MG63 (cell line): ENCODE measurements around the gene PARD3B. TPM values are rescaled to one million over a fixed set of nuclear protein-coding genes. Genes with fewer than 3 reads are reported as not detected.

Source experiments
- DNase-seq: peaks from one replicate; pipeline ENCODE4 v3.0.0-alpha.2; 2020
- H3K27me3 ChIP-seq: fragments of 250-450 bp; sonication (Bioruptor Pico); 2 replicates; pipeline ENCODE4 v1.5.1; 2020; ENCODE audit warnings: mild to moderate bottlenecking, moderate library complexity
- H3K36me3 ChIP-seq: fragments of 250-450 bp; sonication (Bioruptor Pico); 2 replicates; pipeline ENCODE4 v1.5.1; 2020; ENCODE audit warnings: mild to moderate bottlenecking, moderate library complexity
- H3K4me3 ChIP-seq: fragments of 250-450 bp; sonication (Bioruptor Pico); 2 replicates; pipeline ENCODE4 v1.5.1; 2020; ENCODE audit warnings: mild to moderate bottlenecking, moderate library complexity
- H3K9me3 ChIP-seq: fragments of 250-450 bp; sonication (Bioruptor Pico); 2 replicates; pipeline ENCODE4 v1.5.1; 2020; ENCODE audit warnings: mild to moderate bottlenecking, moderate library complexity
- total RNA-seq: library from RNA; depleted of rRNA; stranded (reverse); fragments of >200 nt; shearing (Covaris generic); gene quantifications from 2 replicates; pipeline ENCODE4 v1.2.3, GENCODE V29; 2014; ENCODE audit warnings: low replicate concordance

PARD3B gene
- total RNA-seq, 1 experiment from 2014 or later, result 4.5 TPM

DNA sequence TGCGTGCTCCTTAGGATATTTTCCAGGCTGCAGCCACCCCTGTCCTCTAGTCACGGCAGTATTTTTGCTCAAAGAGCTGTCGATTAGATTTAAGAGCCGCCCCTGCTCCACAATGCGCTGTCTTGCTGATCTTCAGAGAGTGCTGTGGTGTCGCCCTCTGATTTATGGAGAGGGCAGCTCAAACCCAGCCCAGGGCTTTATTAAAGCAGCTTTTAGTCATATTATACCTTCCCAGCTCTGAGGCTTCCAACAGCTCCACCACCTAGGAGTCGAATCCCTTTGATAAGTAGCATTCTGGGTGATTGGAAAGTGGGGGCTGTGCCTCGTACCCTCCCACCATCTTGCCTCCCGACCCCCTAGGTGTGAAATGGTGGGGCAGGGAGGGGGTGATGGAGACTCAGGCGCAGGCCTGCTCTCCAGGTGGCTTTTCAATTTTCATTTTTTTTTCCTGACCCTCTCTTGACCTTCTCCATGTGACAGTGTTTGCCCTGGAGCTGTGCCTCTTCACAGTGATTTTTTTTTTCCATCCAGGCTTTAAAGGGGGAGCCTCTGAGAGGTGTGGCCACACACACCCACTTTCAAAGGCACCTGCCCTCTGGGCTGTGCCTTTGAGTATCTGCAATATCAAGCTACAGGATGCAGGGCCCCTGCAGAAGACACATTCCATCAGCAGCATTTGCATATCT lies 1084.0 kb downstream of the PARD3B start:
- no peaks in the 10 kb centered on the region for H3K9me3 ChIP-seq
- H3K4me3 ChIP-seq, result no peak overlapping the region
- DNase-seq, result no peak
- no peaks in the 10 kb centered on the region for H3K27me3 ChIP-seq
- H3K36me3 ChIP-seq, result no peaks in the 10 kb centered on the region

DNA sequence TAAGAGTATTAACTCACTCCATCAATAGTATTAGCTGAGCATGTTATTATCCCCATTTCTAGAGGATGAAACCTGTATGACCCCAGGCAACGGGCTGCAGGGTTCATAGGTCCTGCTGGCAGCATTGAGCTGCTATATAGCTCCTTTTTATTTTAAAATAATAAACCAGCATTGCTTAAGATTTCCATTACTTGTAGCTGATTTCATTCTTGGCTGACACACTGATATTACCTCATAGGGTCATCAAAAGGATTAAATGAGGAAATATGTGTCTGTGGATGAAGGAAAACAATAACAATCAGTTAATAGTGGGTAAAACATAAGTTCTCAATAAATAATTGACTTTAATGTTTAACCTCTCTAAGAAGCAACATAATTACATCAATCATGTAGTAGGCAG lies 1088.7 kb downstream of the PARD3B start:
- H3K36me3 ChIP-seq, result no peaks in the 10 kb centered on the region
- DNase-seq, result no peak
- no peaks in the 10 kb centered on the region for H3K27me3 ChIP-seq
- H3K9me3 ChIP-seq, result no peaks in the 10 kb centered on the region
- no peak overlapping the region for H3K4me3 ChIP-seq

DNA sequence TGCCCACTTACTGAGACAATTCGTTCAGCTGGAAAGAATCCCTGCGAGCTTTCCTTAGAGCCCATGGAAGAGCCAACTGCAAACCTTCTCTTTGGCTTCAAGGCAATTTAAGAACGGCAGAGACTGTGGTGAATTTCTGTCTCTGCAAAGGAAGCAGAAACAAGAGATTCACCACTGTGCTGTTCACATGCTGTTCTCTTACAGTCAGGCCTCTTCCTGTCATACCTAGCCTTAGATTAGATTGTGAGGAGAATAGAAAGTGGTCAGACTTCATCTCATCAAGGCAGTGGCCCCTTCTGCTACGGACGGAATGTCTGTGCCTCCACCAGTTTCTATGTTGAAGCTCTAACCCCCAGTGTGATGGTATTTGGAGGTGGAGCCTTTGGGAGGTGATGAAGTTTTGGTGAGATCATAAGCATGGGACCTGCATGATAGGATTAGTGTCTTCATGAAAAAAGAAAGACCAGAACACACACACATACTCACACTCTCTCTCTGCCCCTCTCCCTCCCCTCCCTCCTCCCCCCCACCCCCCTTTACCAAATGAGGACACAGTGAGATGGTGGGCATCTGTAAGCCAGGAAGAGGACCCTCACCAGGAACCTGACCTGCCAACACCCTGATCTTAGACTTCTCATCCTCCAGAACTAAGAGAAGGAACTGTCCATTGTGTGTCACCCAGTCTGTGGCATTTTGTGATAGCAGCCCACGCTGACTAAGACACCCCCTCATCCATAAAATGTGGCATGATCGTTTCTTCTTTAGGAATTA lies 1091.5 kb downstream of the PARD3B start:
- no peak for DNase-seq
- no peaks in the 10 kb centered on the region for H3K36me3 ChIP-seq
- H3K27me3 ChIP-seq, result no peaks in the 10 kb centered on the region
- no peaks in the 10 kb centered on the region for H3K9me3 ChIP-seq
- no peak overlapping the region for H3K4me3 ChIP-seq

DNA sequence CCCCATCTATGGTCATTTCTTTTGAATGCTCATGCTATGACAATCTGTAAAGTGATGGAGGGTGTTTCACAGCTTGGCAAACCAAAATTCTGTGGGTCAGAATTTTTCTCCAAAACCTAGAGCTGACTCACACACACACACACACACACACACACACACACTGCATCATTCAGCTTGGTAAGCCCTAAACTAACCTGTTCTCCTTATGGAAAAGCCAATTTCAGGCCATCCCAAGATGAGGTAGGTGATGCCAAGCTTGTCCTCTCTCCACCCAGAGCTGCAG lies 1092.0 kb downstream of the PARD3B start:
- no peaks in the 10 kb centered on the region for H3K36me3 ChIP-seq
- H3K9me3 ChIP-seq, result no peaks in the 10 kb centered on the region
- no peak for DNase-seq
- H3K27me3 ChIP-seq, result no peaks in the 10 kb centered on the region
- no peak overlapping the region for H3K4me3 ChIP-seq

DNA sequence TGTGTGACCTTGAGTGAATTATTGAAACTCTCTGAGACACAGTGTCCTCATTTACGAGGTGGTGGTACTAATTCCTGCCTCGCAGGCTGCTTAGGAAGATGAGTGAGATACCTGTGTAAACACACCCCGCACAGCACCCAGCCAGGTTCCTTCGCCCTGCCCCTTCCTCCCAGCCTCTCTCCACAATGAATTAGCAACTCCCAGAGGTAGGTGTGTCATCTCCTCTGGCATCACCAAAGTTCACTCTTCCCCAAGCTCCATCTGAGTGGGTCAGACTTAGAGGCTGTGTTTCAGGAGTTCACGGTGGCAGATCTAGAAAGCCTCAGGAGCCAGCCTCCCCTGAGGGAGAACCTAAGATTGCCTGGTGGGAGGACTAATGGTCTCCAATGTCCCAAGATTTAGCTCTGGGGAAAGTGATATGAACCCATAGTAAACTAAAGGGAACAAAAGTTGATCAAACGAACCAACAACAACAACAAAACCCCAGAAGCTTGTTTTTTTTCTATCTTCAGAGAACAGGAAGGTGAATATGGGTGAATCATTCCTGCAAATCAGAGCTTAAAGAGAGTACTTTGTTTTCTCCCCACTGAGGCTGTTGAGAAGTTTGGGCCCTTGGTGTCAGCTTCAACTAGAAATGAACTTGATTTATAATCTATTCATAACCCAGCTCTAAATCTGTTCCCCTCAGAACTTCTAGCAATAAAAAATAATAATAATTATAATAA lies 1092.7 kb downstream of the PARD3B start:
- no peaks in the 10 kb centered on the region for H3K36me3 ChIP-seq
- no peak overlapping the region for H3K4me3 ChIP-seq
- H3K27me3 ChIP-seq, result no peaks in the 10 kb centered on the region
- no peak for DNase-seq
- no peaks in the 10 kb centered on the region for H3K9me3 ChIP-seq

DNA sequence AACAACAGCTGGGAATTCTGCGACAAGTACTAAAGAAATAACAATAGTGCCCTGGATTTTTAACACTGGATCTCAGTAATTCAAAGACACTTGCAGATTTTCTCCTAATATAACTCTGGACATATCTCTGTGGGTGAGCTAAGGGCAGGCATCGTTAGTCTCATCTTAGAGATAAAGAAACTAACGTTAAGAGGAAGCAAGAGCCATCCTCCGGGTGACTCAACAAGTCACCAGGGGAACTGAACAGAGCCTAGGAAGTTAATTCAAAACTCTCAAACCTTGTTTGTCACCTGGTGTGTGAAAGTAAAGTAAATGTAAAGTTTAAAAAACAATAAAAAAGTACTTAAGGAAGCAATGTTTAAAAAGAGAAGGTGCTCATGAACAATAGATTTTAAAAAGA lies 1095.4 kb downstream of the PARD3B start:
- no peak overlapping the region for H3K4me3 ChIP-seq
- H3K9me3 ChIP-seq, result no peaks in the 10 kb centered on the region
- H3K27me3 ChIP-seq, result no peaks in the 10 kb centered on the region
- DNase-seq, result no peak
- H3K36me3 ChIP-seq, result no peaks in the 10 kb centered on the region

DNA sequence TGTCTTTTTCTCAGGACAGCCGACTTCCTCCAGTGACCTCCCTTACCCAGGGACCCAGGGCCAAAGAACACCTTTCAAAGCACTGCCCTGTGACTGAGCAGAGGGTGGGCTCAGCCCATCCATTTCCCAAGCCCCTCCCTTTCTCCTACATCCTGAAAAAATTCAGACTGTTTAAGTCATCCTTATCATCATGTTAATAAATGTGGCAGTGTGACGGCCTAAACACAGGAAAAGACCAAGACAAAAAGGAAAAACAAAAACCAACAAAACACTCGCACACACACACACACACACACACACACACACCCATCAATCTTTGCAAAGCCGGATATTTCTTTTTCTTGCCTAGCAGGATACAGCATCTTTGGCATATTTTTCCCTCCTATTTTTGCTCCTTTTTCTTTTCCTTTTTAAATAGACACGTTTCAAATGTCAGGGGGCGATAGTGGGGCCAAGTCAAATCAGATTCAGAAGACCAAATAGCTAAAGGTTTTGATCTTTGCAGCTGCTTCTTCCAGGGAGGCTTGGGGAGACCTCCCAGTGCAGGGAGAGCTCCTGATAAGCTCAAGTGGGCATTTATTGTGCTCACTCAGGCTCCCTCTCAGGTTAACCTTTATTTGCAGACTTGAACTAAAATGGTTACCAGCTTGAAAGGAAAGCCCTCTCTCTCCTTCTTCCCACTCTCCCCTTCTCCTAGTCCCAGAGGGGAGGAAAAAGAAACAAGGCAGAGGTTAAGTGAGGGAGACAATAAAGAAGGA lies 1097.5 kb downstream of the PARD3B start:
- Histone ChIP-seq H3K27me3 (no peaks in the 10 kb centered on the region), H3K36me3 (no peaks in the 10 kb centered on the region), H3K4me3 (no peak overlapping the region), H3K9me3 (no peaks in the 10 kb centered on the region)
- no peak for DNase-seq

DNA sequence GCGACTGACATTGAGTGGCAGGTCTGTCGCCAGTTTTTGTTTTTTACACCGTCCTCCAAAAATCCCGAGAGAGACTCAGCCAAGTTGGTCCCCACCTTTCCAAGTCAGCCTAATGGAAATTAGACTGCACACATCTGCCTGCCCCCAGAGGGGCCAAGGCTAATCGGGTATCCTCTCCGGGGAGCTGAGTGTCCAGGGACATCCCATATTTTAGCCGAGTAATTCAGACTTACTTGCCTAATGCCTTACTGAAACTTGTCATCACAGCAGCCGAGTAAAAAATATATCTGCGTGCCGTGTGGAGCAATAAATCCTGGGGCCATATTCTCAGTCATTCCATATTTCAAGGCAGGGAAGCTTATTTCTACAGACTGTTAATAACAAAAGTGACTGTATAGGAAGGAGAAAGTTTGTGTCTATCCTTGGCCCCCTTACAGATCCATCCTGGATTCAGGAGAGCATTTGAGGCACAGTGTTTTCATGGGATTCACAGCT lies 1098.2 kb downstream of the PARD3B start:
- no peaks in the 10 kb centered on the region for H3K36me3 ChIP-seq
- no peaks in the 10 kb centered on the region for H3K9me3 ChIP-seq
- no peak for DNase-seq
- no peak overlapping the region for H3K4me3 ChIP-seq
- no peaks in the 10 kb centered on the region for H3K27me3 ChIP-seq

DNA sequence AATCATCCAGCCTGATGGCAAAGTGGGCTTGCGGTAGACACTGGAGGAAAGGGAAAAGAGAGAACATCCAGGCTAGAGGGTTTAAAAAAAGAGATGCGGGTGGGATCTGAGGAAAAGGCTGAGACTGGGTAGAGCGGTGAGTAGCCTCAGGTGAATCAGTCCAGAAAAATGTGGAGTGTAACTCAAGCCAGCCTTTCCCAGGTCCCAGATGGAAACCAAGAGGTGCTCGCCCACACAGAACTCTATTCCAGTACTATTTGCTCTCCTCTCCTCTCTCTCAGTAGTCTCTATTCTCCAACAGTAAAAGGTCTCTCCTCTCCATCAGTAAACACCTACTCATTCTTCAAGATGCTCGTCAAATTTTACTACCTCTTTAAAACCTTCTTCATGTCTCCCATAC lies 1098.7 kb downstream of the PARD3B start:
- no peaks in the 10 kb centered on the region for H3K36me3 ChIP-seq
- H3K4me3 ChIP-seq, result no peak overlapping the region
- no peaks in the 10 kb centered on the region for H3K27me3 ChIP-seq
- peak; percentile 14 for DNase-seq
- H3K9me3 ChIP-seq, result no peaks in the 10 kb centered on the region

DNA sequence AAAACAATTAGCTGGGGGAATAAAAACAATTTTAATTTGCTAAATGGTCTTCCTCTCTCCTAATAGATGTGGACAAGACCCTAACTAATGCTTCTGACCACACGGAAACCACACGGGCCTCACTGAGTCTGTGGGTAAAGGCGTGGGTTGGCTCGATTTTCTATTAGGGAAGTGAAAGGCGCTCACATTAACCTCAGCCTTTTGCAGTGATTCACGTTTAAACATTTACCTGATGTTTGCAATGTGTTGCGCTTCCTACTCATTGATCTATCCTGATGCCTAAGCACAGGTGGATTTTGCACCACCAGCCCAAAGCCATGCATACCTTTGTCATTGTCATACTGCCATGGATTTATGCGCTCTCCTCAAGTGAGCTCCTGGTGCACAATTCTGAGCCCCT lies 1101.4 kb downstream of the PARD3B start:
- no peaks in the 10 kb centered on the region for H3K27me3 ChIP-seq
- no peaks in the 10 kb centered on the region for H3K36me3 ChIP-seq
- H3K9me3 ChIP-seq, result no peaks in the 10 kb centered on the region
- H3K4me3 ChIP-seq, result no peak overlapping the region
- DNase-seq, result no peak

DNA sequence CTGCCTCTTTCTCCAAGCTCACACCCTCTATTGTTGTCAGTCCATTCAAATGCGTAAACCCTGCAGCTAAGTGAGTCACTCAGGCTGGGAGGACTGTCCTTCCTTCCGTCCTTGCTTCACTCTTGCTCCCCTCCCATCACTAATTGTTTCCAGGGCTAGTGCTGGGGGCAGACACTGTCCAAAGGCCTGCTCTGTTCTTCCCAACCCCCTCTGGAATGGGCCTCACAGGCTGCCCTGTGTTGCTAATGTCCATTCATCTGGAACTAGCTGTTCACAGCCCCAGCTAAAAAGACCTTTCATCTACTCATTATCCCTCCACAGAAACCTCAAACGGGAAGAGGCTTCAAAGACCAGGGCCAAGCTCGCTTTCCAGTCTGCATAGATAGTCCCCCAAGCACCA lies 1105.2 kb downstream of the PARD3B start:
- Histone ChIP-seq H3K9me3 (no peaks in the 10 kb centered on the region), H3K4me3 (no peak overlapping the region), H3K36me3 (no peaks in the 10 kb centered on the region), H3K27me3 (no peaks in the 10 kb centered on the region)
- DNase-seq, result no peak

DNA sequence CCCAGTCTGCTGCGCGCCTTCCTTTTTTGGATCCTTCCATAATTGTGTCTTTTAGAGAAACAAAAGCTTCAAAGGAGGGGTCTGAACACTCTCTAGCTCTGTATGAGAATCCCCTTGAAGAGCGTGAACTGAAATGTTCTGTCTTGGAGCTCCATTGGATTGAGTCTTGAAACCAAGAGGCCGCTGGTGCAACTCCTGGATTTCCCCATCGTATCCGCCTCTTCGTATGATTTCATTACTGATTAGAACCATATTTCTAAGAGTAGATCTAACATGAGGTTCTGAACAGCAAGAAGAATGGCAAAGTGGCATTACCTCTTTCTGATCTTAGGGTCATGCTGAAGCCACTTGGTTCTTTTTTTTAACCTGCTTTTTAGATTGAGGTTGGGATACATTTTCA lies 1105.7 kb downstream of the PARD3B start:
- Histone ChIP-seq H3K27me3 (no peaks in the 10 kb centered on the region), H3K9me3 (no peaks in the 10 kb centered on the region), H3K36me3 (no peaks in the 10 kb centered on the region), H3K4me3 (no peak overlapping the region)
- DNase-seq, result no peak

DNA sequence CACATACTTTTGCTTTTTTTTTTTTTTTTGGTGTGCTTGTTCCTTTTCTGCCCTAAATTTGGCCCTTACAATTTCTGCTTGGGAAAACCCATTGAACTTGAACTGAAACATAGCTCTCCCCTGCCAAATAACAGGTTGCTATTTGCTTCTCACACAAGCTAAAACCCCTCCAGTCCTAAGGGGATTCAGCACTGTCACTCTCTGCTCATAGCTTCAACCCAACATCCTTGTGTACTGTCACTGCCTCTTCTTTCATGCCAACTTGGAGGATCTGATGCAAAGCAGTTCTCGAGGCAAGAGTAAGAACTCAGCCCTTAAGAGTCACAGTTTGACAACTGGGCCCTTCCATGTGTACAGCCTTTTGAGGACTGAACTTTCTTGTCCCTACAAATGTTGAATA lies 1106.4 kb downstream of the PARD3B start:
- Histone ChIP-seq H3K4me3 (no peak overlapping the region), H3K36me3 (no peaks in the 10 kb centered on the region), H3K27me3 (no peaks in the 10 kb centered on the region), H3K9me3 (no peaks in the 10 kb centered on the region)
- no peak for DNase-seq

DNA sequence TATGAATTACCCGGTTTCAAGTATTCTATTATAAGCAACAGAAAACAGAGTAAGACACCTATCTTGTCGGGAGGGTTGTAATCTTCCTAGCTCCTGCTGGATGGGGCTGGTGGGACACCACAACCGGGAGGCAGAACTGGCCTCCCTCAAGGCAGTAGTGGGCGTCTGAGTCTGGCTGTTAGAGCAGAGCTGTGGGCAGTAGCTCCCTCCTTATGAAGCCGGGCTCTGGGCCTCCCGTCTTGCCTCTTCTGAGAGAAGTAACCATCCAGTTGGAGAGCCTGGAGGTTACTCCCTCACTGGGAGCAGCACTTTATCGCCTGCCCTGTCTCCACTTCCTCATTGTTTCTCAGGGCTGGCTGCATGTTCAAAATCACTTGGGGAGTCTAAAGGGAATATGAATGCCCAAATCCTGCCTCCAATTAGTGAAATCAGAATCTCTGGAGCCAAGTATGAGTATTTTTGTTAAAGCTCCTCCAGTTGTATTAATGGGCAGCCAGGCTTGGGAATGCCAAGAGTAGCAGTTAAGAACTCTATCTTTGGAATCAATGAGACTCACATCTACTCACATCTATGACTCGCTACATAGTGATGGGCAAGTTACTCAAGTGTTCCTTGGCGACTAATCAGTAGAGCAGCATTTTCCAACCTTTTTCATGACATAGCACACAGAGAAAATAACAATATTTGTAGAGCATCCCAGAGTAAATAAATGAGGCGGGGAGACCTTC lies 1109.8 kb downstream of the PARD3B start:
- DNase-seq, result peak; percentile 43
- Histone ChIP-seq H3K9me3 (no peaks in the 10 kb centered on the region), H3K36me3 (no peaks in the 10 kb centered on the region), H3K4me3 (no peak overlapping the region), H3K27me3 (no peaks in the 10 kb centered on the region)

DNA sequence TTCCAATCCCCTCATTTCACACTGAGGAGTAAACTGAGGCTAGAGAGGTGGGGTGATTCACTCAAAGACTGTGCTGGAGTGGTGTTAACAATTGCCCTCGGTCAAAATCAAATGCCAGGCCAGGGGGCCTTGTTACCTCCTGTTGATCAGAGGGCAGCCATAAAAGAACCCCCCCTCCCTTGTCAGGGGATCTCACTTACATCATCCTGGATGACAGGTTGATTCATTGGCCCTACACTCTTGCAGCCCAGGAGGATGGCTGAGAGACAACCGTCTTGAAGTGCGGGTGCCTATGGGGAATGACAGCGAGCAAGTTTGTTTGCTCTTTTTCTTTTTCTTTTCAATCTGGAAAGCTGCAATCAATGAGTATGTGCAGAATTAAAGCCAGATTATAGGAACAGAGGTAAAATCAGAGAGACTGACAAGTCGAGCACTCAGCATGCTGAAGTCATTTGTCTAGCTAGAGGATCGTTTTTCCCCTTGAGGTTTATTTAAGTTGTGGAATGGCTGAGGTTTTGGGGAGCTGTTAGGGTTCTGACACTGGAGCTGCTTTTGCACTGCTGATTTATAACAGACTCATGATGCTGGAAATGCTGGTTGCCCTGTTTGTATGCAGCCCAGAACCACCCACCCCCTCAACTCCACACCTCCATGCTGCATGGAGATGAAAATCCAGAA lies 1110.6 kb downstream of the PARD3B start:
- no peak for DNase-seq
- Histone ChIP-seq H3K9me3 (no peaks in the 10 kb centered on the region), H3K36me3 (no peaks in the 10 kb centered on the region), H3K4me3 (no peak overlapping the region), H3K27me3 (no peaks in the 10 kb centered on the region)

DNA sequence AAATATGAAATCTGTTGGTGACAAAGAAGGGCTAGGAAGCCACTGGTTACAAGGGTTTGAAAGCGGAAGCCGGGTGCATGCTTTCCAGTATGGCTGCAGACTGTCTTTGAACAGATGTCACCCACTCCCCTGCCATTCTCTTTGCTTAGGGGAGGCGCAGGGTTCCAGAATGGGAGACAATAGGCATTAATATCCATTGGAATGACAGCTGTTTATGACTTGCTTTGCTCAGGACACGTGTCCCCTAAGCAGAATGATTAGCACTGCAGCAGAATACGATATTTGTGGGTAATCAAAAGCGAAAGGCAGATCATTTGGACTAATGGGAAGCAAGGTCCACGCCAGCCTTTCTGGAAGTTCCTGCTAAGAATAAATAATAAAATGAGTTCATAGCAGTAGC lies 1111.2 kb downstream of the PARD3B start:
- DNase-seq, result no peak
- Histone ChIP-seq H3K36me3 (no peaks in the 10 kb centered on the region), H3K9me3 (no peaks in the 10 kb centered on the region), H3K27me3 (no peaks in the 10 kb centered on the region), H3K4me3 (no peak overlapping the region)
